Non-pigmented ciliary epithelial cell (primary cell): ENCODE results near the gene CDRT4.
A peak's percentile ranks its signal among the peaks of the same experiment; 100 is the strongest.

Source experiments
- DNase-seq: peaks from one replicate; pipeline ENCODE4 v3.0.0-alpha.2; 2010; ENCODE audit warnings: low read depth

The CDRT4 gene

GRCh38 chr17:15492791-15493692 lies 25.6 kb upstream of the CDRT4 start:
- DNase-seq, result no peak

- no peak for DNase-seq
Observed at GRCh38 chr17:15492186-15492585, 24.8 kb upstream of the CDRT4 start.

- DNase-seq, result no peak
Observed at GRCh38 chr17:15490634-15491261, 23.3 kb upstream of the CDRT4 start.

- no peak for DNase-seq
Observed at GRCh38 chr17:15488557-15488956, 21.1 kb upstream of the CDRT4 start.

- DNase-seq, result no peak
Observed at GRCh38 chr17:15485045-15485444, 17.6 kb upstream of the CDRT4 start.

- no peak for DNase-seq
Observed at GRCh38 chr17:15483431-15483830, 16.0 kb upstream of the CDRT4 start.

GRCh38 chr17:15482476-15482875 lies 15.1 kb upstream of the CDRT4 start:
- no peak for DNase-seq

- DNase-seq, result no peak
Observed at GRCh38 chr17:15481481-15481880, 14.1 kb upstream of the CDRT4 start.

- DNase-seq, result no peak
Observed at GRCh38 chr17:15480204-15480603, 12.8 kb upstream of the CDRT4 start.

GRCh38 chr17:15479703-15480102 lies 12.3 kb upstream of the CDRT4 start:
- DNase-seq, result no peak

GRCh38 chr17:15478845-15479244 lies 11.4 kb upstream of the CDRT4 start:
- no peak for DNase-seq

- DNase-seq, result no peak
Observed at GRCh38 chr17:15475631-15476354, 8.4 kb upstream of the CDRT4 start.

GRCh38 chr17:15472891-15473290 lies 5.5 kb upstream of the CDRT4 start:
- DNase-seq, result no peak

GRCh38 chr17:15470536-15470935 lies 3.1 kb upstream of the CDRT4 start:
- DNase-seq, result no peak

GRCh38 chr17:15469260-15469659 lies 1.8 kb upstream of the CDRT4 start:
- DNase-seq, result peak; percentile 82

- no peak for DNase-seq
Observed at GRCh38 chr17:15468126-15468525, 705 bp upstream of the CDRT4 start.

- no peak for DNase-seq
Observed at GRCh38 chr17:15466131-15466530, 1.3 kb downstream of the CDRT4 start.

GRCh38 chr17:15465045-15465701 lies 2.2 kb downstream of the CDRT4 start:
- no peak for DNase-seq

- no peak for DNase-seq
Observed at GRCh38 chr17:15464231-15464985, 3.0 kb downstream of the CDRT4 start.

- no peak for DNase-seq
Observed at GRCh38 chr17:15462976-15463772, 4.2 kb downstream of the CDRT4 start.

GRCh38 chr17:15457723-15458094 lies 9.7 kb downstream of the CDRT4 start:
- DNase-seq, result no peak
